Stimulated activated CD8-positive, alpha-beta memory T cell treated with anti-CD3 and anti-CD28 coated beads, Interleukin-12 subunit alpha, Interleukin-12 subunit beta, amount 100 ng/mL, for 24 hours (primary cell): ENCODE results near the gene DAB2IP.

Source experiments
- DNase-seq: peaks from one replicate; pipeline ENCODE4 v3.0.0-alpha.2; 2020; ENCODE audit errors: extremely low read depth

The DAB2IP gene

DNA sequence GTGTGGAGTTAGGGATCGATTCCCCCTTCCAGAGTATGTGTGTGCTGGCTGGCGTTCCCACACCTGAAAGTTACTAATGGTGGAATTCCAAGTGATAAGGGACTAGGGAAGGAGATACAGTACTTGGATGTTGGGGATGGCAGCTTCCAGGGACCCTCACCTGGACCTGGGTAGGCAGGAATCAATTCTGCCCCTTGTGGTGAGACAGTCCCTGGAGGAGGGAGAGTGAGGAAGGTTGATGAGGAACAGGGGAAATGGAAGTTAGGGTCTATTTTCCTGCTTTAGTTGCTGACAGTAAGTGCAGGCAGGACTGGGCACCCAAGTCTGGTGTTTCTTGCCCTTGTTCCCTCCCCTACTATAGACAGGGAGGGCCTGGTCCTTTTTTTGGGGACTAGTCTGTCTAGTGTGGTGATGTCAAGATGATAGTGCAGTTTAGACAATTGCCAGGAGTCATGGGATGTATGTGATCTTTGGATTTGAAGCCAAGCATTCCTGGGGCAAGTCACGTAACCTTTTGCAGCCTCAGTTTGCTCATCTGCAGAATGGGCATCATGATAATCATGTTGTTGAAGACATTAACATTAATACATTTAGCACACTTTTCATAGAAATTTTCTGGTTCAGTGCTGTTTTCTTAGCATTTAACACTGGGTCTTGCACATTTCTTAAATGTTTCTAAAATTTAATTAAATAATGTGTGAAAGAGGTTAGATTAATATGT, 51.7 kb downstream of the DAB2IP start:
- DNase-seq: no peak

DNA sequence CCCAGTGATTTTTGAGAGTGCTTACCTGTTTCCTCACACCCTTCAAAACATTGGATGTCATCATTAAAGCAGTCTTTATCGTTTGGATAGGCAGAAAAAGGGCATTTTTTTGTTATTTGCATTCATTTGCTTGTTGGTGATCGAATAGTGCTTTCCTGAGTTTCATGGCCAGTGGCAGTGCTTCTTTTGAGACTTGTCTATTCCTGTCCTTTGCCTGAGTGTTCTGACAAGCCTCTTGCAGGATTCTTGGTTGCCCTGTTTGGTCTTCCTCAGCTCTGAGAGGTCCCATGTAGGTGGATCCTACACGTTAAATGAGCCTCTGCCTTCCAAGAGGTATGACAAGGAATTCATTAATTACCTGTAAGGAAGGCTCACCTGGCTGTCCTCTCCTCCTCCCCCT, 52.8 kb downstream of the DAB2IP start:
- DNase-seq: no peak

DNA sequence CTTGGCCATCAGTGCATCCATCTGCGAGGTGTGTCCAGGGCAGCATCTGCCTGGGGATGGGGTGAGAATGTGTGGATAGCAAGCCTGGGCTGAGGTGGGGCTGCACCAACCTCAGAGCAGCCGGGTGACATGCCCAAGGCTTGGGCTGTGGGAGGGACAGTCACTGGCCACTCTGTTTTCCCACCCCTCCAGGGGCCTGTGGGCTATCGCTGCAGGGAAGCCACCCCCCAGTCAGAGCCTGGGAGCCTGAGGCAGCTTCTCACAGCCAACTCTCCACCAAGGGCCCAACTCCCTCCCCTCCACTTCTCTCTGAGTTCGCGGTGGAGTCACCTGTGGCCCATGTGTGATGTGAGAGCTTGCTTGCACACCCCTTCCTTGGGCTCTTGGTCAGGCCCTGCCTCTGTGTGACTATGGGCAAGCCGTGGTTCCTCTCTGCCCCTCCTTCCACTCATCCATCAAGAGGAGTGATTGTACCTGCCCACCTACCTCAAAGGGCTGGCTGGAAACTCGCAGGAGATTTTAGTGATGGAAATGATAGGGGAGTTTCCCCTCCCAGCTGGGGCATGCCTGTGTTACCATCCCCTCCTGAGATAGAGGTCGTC, 54.8 kb downstream of the DAB2IP start:
- DNase-seq: no peak

DNA sequence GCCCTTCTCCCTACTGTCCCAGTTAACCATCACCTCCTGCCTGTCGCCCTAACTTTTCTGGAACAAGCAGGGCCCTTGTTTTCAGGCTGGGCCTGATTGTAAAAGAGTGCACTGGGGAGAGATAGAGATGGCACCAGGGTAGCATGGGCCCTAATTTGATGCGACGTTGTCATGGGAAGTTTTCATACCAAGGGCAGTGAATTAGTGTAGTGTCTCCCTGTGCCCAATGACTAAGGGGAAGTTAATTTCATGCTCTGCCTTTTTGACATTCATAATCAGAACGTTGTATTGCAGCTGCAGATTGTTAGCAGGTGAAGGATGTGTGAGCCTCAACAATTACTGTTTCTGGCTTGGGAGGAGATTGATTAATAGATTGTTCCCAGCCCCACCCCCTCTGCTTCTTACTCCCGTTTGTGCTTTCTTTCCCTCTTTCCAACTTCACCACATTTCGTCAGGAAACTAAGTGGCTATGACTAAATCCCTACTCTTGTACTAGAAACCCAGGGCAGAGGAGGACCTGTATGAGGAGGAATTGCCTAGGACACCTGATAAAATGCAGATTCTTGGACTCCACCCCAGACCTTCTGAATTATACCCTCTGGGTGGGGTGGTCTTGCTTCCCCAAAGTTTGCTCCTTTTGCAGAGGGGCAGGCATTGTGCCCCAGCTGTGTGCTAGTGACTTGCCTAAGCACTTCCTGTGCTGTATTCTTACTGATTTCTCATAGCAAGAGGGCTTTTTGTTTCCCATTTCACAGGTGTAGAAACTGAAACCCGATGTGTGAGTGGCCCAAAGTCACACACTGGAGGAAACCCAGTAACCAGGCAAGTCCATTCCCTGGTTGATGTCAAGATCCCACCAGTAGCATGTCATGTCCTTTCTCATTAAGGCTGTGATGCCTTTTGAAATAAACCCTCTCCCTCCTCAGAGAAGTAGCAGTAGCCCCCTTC, 56.3 kb downstream of the DAB2IP start:
- DNase-seq: no peak

DNA sequence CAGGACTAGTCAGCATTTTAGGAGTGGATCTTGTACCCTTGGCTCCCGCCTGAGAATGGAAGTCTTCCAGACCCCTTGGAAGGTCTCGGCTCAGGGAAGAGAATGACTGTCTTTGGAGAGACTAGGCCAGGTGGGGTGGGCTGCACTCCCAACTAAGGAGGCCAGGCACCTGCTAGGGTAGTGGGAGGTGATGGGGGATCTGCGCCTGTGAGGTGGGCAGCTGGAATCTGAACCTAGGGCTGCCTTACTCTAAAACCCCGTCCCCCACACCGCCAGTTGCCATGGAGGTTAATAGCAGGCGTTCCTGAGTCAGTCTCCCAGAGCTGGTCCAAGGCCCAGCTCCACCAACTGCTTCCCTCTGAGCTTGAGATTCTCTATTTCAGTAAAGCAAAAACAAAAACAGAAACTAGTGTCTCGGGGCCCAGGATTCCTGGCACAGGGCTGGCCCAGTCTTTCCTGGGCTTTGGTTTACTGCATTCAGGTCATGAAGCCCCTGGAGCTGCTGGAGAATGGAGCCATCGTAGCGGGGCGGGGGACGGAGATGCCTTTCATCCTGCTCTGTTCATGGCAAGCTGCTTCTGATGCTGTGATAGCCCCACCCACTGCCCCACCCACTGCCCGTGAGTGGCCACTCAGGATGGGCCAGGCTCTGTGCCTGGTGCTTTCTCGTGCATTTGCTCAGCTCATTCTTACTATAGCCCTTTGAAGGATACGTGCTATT, 57.5 kb downstream of the DAB2IP start:
- no peak for DNase-seq

DNA sequence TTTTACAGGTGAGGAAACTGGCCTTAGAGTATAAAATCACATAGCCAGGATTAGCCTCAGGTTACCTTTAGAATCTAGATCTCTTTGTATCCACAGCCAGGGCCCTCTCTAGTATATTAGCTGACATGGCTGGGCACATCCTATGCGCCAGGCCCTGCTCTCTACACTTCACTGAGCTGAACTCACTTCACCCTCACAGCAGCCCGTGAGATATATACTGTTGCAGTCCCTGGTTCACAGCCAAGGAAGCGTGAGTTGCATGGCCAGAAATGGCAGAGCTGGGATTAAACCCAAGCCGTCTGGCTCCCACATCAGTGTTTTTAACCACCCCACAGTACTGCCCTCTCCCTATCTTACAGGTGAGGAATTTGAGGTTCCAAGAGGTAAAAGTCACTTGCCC, 58.4 kb downstream of the DAB2IP start:
- no peak for DNase-seq

DNA sequence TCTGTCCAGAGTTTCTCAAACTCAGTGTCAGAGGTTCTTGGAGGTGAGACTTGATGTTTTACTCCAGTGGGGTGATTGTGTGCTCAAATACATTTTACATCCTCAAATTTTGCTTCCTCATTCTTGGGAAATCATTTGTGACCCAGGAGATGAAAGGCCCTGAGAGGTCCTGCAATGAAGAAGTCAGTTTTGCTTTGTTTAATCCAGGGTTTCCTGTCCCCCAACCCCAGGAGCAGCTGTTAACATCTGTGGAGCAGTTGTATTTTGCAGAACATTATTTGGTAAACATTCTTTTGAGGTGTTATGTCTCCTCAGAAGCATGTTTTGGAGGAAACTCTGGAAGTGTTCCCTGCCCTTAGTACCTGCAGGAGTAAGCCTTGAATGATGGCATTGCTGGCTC, 59.8 kb downstream of the DAB2IP start:
- DNase-seq: no peak

DNA sequence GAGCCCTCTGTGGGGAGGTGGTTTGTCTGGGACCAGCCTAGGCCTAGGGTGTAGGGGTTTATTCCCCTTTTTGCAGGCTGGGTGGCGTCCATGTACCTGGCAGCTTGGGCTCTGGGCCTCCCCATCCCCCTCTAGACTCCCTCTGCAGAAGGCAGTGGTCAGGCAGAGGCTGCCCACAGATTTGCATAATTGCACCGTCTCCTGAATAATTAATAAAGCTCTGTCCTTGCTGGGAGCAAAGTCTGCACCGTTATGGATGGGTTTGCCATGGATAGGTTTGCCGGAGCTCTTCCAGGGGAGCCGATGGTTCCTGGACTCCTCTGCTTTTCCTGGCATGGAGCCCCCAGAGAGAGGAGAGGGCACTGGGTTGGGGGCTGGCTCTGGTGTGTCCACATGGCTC, 60.4 kb downstream of the DAB2IP start:
- no peak for DNase-seq

DNA sequence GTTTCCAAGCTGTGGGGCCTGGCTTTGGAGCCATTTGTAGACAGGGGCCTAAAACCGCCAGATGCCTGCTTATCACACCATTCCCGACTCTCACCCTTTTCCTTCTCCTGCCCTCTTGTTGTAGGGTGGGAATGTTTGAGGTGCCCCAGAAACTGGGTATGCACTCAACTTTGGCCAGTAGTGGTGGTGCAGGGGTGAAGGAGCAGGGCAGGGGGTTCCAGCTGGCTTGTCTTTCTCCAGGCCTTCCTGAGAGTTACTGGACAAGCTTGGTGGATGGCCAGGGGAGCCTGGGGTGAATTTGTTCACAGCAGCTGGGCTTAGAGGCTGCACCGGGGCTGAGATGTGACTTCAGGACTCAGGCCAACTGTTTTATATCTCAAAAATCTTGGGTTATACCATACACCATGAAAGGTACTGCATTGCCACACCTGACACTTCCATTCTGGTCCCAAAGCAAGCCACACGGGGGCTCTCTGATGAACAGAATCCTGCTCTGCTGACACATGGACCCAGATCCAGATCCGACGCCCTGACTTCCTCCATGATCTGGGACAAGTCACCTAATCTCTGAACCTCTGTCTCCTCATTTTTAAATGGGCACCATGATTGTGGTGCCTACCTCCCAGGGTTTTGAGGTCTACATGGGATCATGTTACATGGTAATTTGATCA, 62.1 kb downstream of the DAB2IP start:
- no peak for DNase-seq

DNA sequence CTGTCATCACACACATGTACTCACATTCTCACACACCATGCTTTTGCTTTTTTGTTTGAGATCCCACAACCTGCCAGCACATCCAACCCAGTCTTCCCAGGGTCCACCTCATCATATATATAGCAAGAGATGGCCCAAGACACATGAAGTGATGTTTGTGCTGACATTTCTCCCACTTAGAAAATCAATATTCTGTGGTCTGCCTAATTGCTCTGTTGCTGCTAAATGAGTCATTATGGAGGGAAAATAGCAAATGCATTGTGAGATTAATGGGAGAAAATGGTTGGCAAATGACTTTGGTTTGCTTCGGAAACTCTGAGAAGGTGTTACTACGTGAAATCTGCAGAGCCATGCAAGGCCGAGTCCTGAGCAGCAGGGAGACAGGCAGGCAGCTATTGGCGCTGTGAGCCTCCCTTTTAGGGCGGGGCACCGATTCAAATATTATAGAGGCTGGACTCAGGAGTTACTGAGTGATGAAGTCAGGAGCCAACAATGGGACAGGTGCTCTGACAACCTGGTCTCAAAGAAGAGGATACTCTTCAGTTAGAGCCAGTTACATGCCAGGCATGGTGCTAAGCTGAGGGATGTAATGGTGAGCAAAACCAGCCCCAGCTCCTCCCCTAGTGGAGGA, 62.8 kb downstream of the DAB2IP start:
- DNase-seq: no peak

DNA sequence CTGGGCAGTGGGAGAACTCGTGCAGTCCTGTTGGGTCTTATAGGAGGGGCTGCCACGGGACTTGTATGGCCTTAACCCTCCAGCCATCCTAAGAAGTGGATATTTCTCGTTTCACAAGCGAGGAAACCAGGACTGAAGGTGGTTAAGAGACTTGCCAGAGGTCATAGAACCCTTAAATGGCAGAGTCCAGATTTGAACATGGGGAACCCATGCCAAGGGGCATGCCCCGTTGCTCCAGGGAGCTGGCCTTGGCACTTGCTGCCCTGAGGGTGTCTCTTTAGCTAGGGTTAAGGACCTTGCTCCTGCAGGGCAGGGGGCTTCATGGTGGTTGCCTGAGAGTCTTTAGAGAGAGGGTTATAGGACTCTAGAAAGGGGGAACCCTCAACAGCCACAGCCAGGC, 63.4 kb downstream of the DAB2IP start:
- no peak for DNase-seq

DNA sequence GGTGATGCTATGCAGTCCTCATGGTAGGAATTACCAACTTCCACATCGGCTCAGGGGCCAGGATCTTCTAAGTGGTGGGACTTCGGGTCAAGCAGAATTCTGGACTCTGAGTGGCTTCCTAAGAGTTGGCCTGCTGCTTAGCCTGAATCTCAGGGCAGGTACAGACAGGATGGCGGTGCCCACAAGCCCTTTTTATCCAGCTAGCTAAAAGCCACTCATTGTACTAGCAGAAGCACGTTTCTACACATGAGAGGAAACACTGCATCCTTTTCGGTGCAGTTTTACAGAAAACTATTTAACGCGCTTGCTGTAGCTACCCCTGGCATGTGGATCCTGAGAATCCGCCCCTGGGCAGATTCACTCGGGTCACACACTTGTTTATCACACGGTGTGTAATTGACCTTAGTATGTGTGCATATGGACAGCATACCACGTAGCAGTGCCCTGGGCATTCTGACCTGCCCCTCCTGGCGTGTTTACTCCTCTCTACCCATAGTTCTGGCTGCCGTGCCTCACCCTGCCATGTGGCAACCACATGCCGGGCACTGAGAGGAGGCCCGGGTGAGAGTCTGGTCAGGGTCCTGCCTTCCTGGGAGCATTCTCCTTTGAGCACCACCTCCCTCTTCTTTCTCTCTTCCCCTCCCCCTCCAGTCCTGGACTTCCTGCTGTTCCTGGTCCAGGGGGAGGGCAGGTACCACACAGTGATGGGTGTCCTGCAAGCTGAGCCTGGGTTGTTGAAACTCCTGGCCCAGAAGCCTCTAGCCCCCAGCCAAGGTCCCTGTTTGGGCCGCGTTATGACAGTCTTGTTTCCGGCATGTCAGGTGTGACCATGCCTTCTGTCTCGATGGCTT, 65.9 kb downstream of the DAB2IP start:
- DNase-seq: no peak

DNA sequence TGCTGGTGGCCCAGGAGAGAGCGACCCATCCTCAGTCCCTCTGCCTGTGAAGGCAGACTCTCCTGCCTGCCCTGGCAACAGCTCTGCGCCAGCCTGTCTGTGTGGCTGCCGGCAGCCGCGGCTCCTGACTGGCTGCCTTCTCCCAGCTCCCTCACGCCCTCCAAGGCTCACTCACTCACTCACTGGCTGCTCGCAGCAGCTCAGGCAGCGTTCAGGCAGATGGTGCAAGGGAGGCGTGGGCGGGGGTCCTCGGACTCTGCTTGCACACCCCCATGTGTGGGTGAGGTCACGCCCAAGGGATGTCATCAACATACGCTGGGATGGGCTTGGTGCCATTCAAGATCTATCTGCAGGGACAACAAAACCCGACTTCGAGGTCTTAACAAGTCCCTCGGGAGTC, 66.7 kb downstream of the DAB2IP start:
- DNase-seq: no peak

DNA sequence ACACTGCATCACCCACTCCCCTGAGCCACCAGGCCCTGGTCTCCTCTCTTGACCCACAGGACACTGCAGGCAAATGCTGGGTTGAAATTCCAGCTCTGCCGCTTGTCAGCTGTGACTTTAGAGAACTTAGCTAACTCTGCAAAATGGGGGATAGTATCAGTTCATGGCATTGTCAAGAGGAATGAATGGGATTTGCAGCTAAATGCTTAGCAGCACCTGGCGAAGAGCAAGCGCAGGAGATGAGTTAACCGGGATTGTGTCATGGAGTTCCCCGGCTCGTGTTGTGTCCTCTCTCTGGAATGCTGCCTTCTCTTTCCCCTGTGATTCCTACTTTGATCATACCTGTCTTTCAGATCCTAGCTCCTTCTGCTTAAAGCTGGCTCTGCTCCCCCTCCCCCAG, 67.1 kb downstream of the DAB2IP start:
- no peak for DNase-seq

DNA sequence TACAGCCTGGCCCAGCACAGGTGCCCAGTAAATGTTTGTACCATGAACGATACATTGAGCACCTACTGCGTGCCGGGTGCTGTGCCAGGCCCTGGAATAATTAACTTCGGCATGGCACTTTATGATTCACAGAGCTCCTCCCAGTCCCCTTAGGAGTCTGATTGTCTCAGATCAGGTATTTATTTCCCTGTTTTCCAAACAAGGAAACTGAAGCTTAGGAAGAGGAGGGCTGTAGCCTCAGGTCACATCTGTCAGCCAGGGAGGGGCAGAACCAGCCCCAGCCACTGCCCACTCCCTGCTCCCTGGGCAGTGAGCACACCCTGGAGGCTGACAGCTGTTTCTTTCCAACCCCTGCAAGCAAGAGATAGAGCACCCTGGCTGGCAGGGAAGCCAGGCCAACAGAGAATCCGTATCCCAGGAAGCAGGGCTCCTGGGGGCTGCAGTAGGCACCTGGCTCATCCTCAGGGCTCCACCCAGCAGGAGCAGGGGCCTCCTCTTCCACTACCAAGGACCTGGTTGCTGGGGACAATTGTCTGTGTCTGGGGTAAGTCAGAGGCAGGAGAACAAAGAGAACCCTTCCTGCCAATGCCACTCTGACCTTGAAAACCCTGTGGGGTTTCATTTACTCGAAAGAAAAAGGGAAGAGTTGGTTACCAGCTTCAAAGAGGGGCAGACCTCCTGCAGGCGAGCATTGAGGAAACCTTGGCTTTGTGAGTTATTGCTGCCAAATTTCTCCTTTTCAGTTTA, 69.0 kb downstream of the DAB2IP start:
- no peak for DNase-seq

DNA sequence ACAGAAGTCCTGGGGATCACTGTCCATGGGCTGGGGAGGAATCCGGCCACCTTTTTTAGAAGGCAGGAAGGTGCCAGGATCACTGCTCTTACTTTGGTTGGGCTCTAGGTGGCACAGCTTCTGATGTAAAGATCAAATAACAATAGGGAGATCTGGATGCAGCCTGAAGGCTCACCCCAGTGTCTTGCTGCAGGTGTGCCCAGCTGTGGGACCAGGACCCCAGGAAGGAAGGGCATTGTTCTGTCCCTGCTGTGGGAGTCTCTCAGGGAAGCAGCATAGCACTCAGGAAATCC, 69.6 kb downstream of the DAB2IP start:
- DNase-seq: no peak

DNA sequence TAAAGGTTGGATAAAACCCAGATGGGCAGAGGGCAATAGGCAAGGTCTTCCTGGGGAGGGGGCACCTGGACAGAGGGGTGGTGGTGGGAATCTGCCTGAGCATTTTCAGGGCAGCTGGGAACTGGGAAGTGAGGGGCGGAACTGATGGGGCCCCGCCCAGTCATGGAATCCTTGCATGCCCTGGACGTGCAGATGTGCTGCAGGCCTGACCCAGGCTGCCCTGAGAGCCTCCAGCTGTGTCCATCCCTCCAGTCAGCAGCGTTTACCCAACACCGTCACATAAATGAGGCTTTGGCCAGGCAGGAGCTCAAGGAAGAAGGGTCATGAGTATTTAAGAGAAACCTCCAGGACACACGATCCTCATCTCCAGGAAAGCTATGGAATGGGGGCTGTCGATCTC, 70.3 kb downstream of the DAB2IP start:
- DNase-seq: no peak

DNA sequence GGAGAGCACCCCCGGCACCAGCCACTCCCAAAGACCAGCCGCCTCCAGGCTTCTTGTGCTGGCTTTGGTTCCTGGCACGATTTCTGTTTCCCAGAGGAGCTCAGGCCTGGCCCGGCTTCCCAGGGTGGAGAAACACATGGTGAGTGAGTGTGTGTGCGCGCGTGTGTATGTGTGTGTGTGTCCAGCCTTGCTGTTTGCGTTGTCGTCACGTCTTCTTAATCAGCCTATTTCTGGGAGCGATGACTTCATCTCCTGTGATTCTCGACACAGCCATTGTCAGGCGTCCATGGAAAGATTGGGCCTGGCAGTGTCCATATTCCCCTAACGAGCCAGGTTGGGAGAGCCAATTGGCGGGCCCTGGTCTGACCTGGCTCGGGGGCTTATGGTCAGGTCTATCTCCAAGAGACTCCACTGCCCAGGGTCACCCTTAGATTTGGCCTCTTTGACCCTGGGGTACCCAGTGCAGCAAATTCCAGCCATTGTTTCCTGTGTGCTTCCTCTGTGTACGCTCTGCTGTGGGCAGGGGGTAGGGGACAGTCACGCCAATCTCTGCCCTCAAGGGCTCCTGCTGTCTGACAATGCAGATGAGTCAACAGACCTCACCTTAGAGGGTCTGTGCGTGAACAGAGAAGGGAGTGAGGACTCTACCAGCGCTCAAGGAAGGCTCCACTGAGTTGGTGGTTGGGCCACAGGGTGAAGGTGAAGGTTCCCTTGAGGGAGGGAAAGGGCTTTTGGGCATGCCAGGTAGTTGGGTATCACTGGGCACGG, 73.8 kb downstream of the DAB2IP start:
- DNase-seq: no peak
